ENCODE results near the gene PMPCA.

DNA sequence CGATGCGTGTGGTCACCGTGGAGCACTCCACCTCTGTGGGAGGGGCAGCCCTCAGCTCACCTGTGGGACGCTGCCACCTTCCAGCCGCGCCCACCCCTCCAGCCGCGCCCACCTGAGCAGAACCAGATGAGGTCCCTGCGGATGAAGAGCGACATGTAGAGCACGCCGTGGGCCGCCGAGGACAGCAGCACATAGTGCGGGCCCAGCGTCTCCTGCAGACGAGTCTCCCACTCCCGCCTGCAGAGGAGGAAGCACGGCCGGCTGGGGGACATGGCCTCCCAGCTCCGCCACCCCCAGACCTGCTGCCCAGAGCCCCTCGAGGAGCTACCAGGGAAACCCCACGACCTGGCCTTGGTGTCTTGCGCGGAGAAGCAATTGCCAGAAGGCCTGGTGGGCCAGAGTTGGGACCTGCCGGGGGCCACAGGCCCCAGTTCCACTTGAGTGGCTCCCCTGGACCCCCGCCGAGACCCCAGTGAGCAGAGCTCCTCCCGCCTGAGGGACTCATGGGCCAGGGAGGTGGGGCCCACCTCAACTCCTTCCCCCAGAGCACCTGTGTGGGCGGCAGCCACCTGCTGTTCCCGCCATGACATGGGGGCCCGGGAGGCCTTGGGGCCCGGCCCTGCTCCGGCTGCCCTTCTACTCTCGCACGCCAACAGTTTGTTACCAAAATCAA is 22.7 kb downstream of the PMPCA start:
- TF ChIP-seq, protein P1, sequence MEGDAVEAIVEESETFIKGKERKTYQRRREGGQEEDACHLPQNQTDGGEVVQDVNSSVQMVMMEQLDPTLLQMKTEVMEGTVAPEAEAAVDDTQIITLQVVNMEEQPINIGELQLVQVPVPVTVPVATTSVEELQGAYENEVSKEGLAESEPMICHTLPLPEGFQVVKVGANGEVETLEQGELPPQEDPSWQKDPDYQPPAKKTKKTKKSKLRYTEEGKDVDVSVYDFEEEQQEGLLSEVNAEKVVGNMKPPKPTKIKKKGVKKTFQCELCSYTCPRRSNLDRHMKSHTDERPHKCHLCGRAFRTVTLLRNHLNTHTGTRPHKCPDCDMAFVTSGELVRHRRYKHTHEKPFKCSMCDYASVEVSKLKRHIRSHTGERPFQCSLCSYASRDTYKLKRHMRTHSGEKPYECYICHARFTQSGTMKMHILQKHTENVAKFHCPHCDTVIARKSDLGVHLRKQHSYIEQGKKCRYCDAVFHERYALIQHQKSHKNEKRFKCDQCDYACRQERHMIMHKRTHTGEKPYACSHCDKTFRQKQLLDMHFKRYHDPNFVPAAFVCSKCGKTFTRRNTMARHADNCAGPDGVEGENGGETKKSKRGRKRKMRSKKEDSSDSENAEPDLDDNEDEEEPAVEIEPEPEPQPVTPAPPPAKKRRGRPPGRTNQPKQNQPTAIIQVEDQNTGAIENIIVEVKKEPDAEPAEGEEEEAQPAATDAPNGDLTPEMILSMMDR (IDR thresholded peaks at IDR 0.05; ENCODE audit: low read depth, low read length, missing input control), result no peak
- TF ChIP-seq YY1 (IDR thresholded peaks at IDR 0.05) (no peak), RAD21 (IDR thresholded peaks at IDR 0.05) (no peak), HNF4A (conservative IDR thresholded peaks at IDR 0.05) (no peak), SP1 (IDR thresholded peaks at IDR 0.05) (no peak), GABPA (IDR thresholded peaks at IDR 0.05 in 1 of 2, conservative IDR thresholded peaks at IDR 0.05 in 1 of 2) (no peak), FOXA1 (IDR thresholded peaks at IDR 0.05) (no peak), JUND (IDR thresholded peaks at IDR 0.05) (no peak), EGR1 (IDR thresholded peaks at IDR 0.05; ENCODE audit: low read depth in 2 of 2) (no peak), RXRA (IDR thresholded peaks at IDR 0.05) (no peak)
- TF ChIP-seq, protein P2, sequence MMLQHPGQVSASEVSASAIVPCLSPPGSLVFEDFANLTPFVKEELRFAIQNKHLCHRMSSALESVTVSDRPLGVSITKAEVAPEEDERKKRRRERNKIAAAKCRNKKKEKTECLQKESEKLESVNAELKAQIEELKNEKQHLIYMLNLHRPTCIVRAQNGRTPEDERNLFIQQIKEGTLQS (IDR thresholded peaks at IDR 0.05), result no peak
- TF ChIP-seq, protein P3, sequence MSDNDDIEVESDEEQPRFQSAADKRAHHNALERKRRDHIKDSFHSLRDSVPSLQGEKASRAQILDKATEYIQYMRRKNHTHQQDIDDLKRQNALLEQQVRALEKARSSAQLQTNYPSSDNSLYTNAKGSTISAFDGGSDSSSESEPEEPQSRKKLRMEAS (IDR thresholded peaks at IDR 0.05), result no peak
- TF ChIP-seq, protein P4, sequence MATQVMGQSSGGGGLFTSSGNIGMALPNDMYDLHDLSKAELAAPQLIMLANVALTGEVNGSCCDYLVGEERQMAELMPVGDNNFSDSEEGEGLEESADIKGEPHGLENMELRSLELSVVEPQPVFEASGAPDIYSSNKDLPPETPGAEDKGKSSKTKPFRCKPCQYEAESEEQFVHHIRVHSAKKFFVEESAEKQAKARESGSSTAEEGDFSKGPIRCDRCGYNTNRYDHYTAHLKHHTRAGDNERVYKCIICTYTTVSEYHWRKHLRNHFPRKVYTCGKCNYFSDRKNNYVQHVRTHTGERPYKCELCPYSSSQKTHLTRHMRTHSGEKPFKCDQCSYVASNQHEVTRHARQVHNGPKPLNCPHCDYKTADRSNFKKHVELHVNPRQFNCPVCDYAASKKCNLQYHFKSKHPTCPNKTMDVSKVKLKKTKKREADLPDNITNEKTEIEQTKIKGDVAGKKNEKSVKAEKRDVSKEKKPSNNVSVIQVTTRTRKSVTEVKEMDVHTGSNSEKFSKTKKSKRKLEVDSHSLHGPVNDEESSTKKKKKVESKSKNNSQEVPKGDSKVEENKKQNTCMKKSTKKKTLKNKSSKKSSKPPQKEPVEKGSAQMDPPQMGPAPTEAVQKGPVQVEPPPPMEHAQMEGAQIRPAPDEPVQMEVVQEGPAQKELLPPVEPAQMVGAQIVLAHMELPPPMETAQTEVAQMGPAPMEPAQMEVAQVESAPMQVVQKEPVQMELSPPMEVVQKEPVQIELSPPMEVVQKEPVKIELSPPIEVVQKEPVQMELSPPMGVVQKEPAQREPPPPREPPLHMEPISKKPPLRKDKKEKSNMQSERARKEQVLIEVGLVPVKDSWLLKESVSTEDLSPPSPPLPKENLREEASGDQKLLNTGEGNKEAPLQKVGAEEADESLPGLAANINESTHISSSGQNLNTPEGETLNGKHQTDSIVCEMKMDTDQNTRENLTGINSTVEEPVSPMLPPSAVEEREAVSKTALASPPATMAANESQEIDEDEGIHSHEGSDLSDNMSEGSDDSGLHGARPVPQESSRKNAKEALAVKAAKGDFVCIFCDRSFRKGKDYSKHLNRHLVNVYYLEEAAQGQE (IDR thresholded peaks at IDR 0.05), result no peak
- TF ChIP-seq, protein P5, sequence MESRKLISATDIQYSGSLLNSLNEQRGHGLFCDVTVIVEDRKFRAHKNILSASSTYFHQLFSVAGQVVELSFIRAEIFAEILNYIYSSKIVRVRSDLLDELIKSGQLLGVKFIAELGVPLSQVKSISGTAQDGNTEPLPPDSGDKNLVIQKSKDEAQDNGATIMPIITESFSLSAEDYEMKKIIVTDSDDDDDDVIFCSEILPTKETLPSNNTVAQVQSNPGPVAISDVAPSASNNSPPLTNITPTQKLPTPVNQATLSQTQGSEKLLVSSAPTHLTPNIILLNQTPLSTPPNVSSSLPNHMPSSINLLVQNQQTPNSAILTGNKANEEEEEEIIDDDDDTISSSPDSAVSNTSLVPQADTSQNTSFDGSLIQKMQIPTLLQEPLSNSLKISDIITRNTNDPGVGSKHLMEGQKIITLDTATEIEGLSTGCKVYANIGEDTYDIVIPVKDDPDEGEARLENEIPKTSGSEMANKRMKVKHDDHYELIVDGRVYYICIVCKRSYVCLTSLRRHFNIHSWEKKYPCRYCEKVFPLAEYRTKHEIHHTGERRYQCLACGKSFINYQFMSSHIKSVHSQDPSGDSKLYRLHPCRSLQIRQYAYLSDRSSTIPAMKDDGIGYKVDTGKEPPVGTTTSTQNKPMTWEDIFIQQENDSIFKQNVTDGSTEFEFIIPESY (IDR thresholded peaks at IDR 0.05), result no peak

All from liver (tissue), 3 donors.